ENCODE results near the gene RGS7. TPM values are rescaled to one million over a fixed set of nuclear protein-coding genes. Genes with fewer than 3 reads are reported as not detected.

RGS7 gene
- total RNA-seq, 1 donor from 2014 or later = not detected

DNA sequence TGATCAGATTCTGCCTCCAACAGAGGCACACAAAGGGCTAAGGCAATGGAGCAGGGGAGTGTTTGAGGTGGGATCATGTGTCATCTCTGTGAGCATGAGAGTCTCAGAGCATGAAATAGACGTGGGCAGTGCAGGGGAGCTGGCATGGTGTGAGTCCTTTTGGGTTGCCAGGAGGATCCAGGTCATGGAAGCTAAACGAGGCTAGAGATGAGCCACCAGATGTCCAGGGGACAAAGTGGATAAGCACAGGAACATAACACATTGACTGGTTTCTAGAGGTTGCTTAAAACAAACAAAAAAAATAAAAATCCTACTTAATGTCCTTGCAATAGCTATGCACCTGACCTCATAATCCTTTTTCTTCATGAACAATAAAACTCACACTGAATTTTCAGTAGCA lies 490.3 kb downstream of the RGS7 start:
- DNase-seq (ENCODE audit: extremely low spot score in 2 of 2) = no peak
- H3K27ac ChIP-seq = no peak overlapping the region
- H3K9me3 ChIP-seq = no peaks in the 10 kb centered on the region
- intact Hi-C loops (cut with DNase I) = no loop called here
- no peak overlapping the region for H3K4me3 ChIP-seq
- no peaks in the 10 kb centered on the region for H3K36me3 ChIP-seq
- H3K27me3 ChIP-seq = no peaks in the 10 kb centered on the region
- TF ChIP-seq, protein P1, sequence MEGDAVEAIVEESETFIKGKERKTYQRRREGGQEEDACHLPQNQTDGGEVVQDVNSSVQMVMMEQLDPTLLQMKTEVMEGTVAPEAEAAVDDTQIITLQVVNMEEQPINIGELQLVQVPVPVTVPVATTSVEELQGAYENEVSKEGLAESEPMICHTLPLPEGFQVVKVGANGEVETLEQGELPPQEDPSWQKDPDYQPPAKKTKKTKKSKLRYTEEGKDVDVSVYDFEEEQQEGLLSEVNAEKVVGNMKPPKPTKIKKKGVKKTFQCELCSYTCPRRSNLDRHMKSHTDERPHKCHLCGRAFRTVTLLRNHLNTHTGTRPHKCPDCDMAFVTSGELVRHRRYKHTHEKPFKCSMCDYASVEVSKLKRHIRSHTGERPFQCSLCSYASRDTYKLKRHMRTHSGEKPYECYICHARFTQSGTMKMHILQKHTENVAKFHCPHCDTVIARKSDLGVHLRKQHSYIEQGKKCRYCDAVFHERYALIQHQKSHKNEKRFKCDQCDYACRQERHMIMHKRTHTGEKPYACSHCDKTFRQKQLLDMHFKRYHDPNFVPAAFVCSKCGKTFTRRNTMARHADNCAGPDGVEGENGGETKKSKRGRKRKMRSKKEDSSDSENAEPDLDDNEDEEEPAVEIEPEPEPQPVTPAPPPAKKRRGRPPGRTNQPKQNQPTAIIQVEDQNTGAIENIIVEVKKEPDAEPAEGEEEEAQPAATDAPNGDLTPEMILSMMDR (IDR thresholded peaks at IDR 0.05) = no peak
- no peak for TF ChIP-seq POLR2AphosphoS5 (IDR thresholded peaks at IDR 0.05; ENCODE audit: insufficient read depth in 1 of 2, low read depth in 1 of 2)
- no peak for TF ChIP-seq POLR2A (IDR thresholded peaks at IDR 0.05)
- H3K4me1 ChIP-seq = no peaks in the 10 kb centered on the region

DNA sequence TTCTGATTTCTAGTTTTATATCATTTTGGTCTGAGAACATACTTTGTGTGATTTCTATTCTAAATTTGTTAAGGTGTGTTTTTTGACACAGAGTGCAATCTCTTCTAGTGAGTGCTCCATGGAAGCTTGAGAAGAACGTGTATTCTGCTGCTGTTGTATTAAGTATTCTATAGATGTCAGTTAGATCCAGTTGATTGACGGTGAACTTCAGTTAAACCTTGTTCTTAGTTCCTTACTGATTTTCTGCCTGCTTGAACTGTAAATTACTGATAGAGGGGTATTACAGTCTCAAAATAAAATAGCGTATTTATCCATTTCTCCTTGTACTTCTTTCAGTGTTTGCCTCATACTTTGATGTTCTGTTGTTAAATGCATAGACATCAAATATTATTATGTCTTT lies 497.0 kb downstream of the RGS7 start:
- Histone ChIP-seq H3K27me3 (no peaks in the 10 kb centered on the region), H3K27ac (no peak overlapping the region), H3K9me3 (no peaks in the 10 kb centered on the region), H3K36me3 (no peaks in the 10 kb centered on the region), H3K4me3 (no peak overlapping the region), H3K4me1 (no peaks in the 10 kb centered on the region)
- intact Hi-C loops (cut with DNase I) = no loop called here
- TF ChIP-seq POLR2AphosphoS5 (IDR thresholded peaks at IDR 0.05; ENCODE audit: insufficient read depth in 1 of 2, low read depth in 1 of 2) (no peak), POLR2A (IDR thresholded peaks at IDR 0.05) (no peak)
- TF ChIP-seq, protein P1 (IDR thresholded peaks at IDR 0.05) = no peak
- no peak for DNase-seq (ENCODE audit: extremely low spot score in 2 of 2)

DNA sequence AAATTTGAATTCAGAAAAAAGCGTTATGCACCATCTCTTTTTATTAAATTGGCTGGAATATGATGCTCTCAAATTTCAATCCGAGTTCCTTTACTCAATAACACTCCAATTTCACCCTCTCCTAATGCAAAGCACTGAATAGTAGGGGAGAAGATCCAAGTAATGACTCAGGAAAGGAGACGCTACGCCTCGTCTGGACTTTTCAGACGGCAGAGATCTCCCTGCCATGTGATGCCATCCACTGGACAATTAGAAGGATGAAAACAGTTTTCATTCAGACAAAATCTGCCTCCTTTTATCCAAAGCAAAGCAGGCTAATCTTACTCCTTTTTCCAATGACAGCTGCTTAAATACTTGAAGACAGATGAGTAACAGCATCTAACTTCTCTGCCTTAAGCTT lies 502.6 kb downstream of the RGS7 start:
- DNase-seq (ENCODE audit: extremely low spot score in 2 of 2) = no peak
- intact Hi-C loops (cut with DNase I) = no loop called here
- H3K27me3 ChIP-seq = no peaks in the 10 kb centered on the region
- no peak overlapping the region for H3K27ac ChIP-seq
- TF ChIP-seq, protein P1 (IDR thresholded peaks at IDR 0.05) = no peak
- TF ChIP-seq POLR2A (IDR thresholded peaks at IDR 0.05) = no peak
- TF ChIP-seq POLR2AphosphoS5 (IDR thresholded peaks at IDR 0.05; ENCODE audit: insufficient read depth in 1 of 2, low read depth in 1 of 2) = no peak
- no peaks in the 10 kb centered on the region for H3K4me1 ChIP-seq
- H3K9me3 ChIP-seq = no peaks in the 10 kb centered on the region
- no peak overlapping the region for H3K4me3 ChIP-seq
- no peaks in the 10 kb centered on the region for H3K36me3 ChIP-seq

DNA sequence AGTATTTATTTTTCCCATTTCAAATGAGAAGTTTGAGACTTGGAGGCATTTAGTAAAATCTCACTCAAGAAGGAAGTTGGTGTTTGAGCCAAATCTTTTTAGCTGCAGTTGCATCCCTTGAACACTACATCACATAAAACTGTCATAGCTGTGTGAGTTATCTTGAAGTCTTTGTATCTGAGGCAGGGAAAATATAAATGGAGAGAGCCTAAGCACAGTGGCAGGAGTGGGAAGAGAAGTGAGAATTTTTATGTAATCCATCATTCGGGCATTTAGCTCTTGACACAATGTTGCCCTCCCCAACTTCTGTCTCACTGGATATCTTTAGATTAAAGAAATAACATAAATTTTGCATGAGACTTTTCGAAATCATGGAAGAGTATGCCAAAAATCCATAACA lies 509.7 kb downstream of the RGS7 start:
- Histone ChIP-seq H3K36me3 (no peaks in the 10 kb centered on the region), H3K27ac (no peak overlapping the region), H3K9me3 (no peaks in the 10 kb centered on the region), H3K4me1 (no peaks in the 10 kb centered on the region), H3K27me3 (no peaks in the 10 kb centered on the region), H3K4me3 (no peak overlapping the region)
- no peak for DNase-seq (ENCODE audit: extremely low spot score in 2 of 2)
- TF ChIP-seq POLR2AphosphoS5 (IDR thresholded peaks at IDR 0.05; ENCODE audit: insufficient read depth in 1 of 2, low read depth in 1 of 2) = no peak
- TF ChIP-seq POLR2A (IDR thresholded peaks at IDR 0.05) = no peak
- TF ChIP-seq, protein P1 (IDR thresholded peaks at IDR 0.05) = no peak
- intact Hi-C loops (cut with DNase I) = no loop called here

DNA sequence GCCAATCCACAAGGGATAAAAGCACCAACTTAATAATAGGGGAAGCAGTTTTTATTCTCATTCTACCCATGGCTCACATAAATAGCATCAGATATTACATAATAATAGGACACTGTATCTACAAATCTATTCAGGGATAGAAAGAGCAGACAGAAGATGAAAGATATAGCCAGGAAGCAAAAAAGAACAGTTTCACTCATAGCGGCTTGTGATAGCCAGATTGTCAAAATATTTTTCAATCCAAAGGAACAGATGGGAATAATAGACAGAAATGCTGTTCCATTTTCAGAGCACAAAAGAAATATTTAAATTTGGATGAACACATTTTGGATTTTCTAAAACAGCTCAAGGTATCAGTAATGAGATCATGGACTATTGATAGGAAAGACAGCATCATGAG lies 512.5 kb downstream of the RGS7 start:
- Histone ChIP-seq H3K27ac (no peak overlapping the region), H3K36me3 (no peaks in the 10 kb centered on the region), H3K4me3 (no peak overlapping the region), H3K27me3 (no peaks in the 10 kb centered on the region), H3K9me3 (no peaks in the 10 kb centered on the region), H3K4me1 (no peaks in the 10 kb centered on the region)
- no peak for DNase-seq (ENCODE audit: extremely low spot score in 2 of 2)
- intact Hi-C loops (cut with DNase I) = no loop called here
- no peak for TF ChIP-seq POLR2A (IDR thresholded peaks at IDR 0.05)
- TF ChIP-seq POLR2AphosphoS5 (IDR thresholded peaks at IDR 0.05; ENCODE audit: insufficient read depth in 1 of 2, low read depth in 1 of 2) = no peak

All from vagina (tissue), 2 donors.